Glutamatergic neuron (in vitro differentiated cells): ENCODE data around the gene MAPKBP1. TPM values are rescaled to one million over a fixed set of nuclear protein-coding genes. Genes with fewer than 3 reads are reported as not detected.

Experiments used
- DNase-seq: peaks from one replicate; pipeline ENCODE4 v3.0.0; 2022
- H3K27ac Mint-ChIP-seq: one replicate; pipeline ENCODE4 v1.8.0; 2020; ENCODE audit warnings: mild to moderate bottlenecking, mixed read lengths, inconsistent platforms; ENCODE audit not compliant: unreplicated experiment
- H3K27me3 Mint-ChIP-seq: one replicate; pipeline ENCODE4 v1.8.0; 2020; ENCODE audit warnings: mild to moderate bottlenecking, moderate library complexity, mixed read lengths, inconsistent platforms; ENCODE audit not compliant: unreplicated experiment
- H3K36me3 Mint-ChIP-seq: one replicate; pipeline ENCODE4 v1.8.0; 2020; ENCODE audit warnings: mild to moderate bottlenecking, mixed read lengths, inconsistent platforms; ENCODE audit not compliant: unreplicated experiment
- H3K4me1 Mint-ChIP-seq: one replicate; pipeline ENCODE4 v1.8.0; 2020; ENCODE audit warnings: mild to moderate bottlenecking, low read depth, mixed read lengths, inconsistent platforms; ENCODE audit not compliant: unreplicated experiment
- H3K4me3 Mint-ChIP-seq: one replicate; pipeline ENCODE4 v1.8.0; 2020; ENCODE audit warnings: mild to moderate bottlenecking, mixed read lengths, inconsistent platforms; ENCODE audit not compliant: unreplicated experiment
- H3K9me3 Mint-ChIP-seq: one replicate; pipeline ENCODE4 v1.8.0; 2020; ENCODE audit warnings: mild to moderate bottlenecking, moderate library complexity, mixed read lengths, inconsistent platforms; ENCODE audit not compliant: unreplicated experiment
- CTCF ChIP-seq: fragments of 200-600 bp; sonication (generic); IDR thresholded peaks from one replicate; pipeline ENCODE4 v1.5.0; 2021; ENCODE audit not compliant: partially characterized antibody, unreplicated experiment
- total RNA-seq: library from RNA; stranded (reverse); fragmentation: NEBNext Ultra II Directional; extraction: Animal tissue kit (Norgen Biotek cat#: 25700); gene quantifications from one replicate; pipeline ENCODE4 v1.2.1, GENCODE V29; 2021; ENCODE audit not compliant: unreplicated experiment

Gene MAPKBP1
- total RNA-seq, 1 donor from 2014 or later = 45.7 TPM

DNA sequence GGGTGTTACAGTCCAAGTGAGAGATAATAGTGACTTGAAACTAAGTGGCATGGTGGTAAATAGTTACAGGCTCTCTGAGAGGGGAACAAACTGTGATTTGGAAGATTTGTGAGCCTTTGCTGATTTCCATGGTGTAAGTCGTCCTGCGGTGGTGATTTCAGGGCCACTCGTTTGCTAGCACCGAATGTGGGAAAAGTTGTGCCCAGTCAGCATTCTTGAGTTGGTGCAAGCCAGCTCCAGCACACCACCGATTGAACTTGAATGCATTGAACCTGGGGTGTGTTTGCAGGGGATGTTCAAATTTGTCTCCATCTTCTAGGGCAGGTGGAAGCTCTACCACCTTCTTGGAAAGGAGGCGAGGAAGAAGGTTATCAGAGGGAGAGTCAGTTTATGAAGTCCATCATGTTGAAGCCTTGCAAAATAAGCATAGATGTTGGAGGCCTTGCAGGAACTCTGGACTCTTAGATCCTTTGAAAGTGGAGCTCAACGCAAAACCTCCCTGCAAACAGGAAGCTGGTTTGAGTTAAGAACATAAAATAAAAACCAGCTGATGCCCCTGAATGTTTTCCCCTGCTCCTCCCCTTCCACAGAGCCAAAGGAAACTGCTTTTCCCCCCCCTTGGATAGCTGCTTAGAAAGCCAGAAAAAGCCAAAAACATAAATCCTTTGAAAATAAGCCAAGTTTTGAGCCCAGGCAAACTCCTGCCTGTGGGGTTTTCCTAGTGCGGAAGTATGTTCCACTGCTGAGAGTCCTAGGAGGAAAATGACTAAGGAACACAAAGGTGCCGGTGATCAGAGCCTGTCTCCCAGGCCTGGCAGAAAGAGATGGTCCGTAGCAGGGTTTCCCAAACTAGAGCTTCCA lies 21.9 kb downstream of the MAPKBP1 start:
- Mint-ChIP-seq H3K27me3 (peaks cover 2% of the 10 kb centered on the region), H3K9me3 (no peaks in the 10 kb centered on the region), H3K36me3 (no peaks in the 10 kb centered on the region), H3K27ac (no peak overlapping the region), H3K4me3 (no peak overlapping the region), H3K4me1 (peaks cover 14% of the 10 kb centered on the region)
- no peak for TF ChIP-seq CTCF
- no peak for DNase-seq

DNA sequence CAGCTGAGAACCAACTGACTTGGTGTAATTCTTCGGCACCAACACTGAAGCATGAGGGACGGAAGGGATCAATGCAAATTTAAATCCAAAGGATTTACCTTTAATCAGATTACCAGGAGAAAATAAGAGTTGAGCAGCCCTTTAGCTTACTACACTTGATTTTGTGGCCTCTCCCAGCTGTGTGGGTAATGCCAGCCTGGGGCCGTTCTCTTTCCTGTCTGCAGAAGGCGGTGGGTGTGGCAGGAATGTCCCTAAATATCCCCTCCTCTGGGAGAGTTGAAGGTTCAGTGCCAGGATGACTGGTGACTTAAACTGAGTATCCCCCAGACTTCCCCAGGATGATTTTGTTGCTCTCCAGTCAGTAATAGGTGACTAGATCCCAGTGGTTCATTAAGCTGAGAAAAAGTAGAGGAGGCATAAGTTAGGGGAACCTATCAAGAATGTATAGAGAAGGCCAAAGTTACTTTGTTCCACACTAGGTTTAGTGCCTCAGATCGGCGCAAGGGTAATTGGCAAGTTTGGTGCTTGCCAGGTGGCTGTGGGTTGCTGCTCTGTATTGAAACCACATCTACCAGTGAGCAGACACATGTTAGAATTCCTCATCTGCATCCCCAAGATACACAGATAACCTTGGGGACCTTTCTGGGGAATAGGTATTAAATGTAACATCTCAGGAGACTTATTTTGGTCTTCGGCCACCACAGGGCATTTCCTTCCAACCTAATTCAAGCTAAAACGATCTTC lies 23.1 kb downstream of the MAPKBP1 start:
- H3K27ac Mint-ChIP-seq = no peak overlapping the region
- H3K27me3 Mint-ChIP-seq = peaks cover 2% of the 10 kb centered on the region
- TF ChIP-seq CTCF = no peak
- no peaks in the 10 kb centered on the region for H3K36me3 Mint-ChIP-seq
- no peaks in the 10 kb centered on the region for H3K9me3 Mint-ChIP-seq
- H3K4me1 Mint-ChIP-seq = peaks cover 5% of the 10 kb centered on the region
- no peak overlapping the region for H3K4me3 Mint-ChIP-seq
- no peak for DNase-seq

DNA sequence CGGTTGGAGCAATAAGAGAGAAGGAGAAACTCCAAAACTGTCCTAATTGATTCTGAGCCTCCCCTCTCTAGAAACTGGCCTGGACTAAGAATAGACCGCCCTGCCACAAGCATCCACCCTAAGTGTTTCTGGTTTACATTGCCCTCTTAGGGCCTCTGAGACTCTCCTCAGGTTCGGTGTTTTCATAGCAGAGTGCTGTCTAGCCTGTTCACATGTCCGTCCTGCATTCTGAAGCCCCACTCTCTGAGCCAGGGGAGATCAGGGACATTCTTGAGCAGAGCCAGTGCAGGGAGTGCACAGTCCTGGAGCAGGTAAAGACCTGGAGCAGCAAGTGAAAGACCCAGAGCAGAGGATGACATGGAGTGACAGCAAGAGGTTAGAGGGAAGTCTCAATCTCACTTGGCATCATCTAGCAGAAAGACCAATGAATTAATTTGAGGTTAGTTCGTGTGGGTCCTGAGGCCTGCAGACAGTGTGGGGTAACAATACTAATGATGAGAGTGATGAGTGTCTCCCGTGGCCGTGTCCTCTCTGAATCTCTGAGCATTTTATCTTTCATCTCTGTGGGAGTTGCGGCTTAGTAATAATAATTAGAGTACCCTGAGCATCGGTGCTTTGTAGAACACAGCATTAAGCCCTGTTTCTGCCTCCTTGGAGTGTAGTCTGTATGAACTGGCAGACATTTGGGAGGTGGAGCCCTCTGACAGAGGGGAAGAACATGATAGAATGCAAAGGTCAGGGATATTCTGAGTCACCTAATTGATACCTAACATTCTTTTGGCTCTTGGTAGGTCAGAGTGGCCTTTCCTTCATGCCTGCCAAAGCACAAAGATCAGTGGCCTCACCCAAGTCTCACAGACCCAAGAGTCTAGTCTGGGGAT lies 24.6 kb downstream of the MAPKBP1 start:
- Mint-ChIP-seq H3K9me3 (no peaks in the 10 kb centered on the region), H3K4me1 (peaks cover 3% of the 10 kb centered on the region), H3K4me3 (no peak overlapping the region), H3K36me3 (no peaks in the 10 kb centered on the region), H3K27me3 (peaks cover 2% of the 10 kb centered on the region), H3K27ac (no peak overlapping the region)
- TF ChIP-seq CTCF = no peak
- DNase-seq = no peak

DNA sequence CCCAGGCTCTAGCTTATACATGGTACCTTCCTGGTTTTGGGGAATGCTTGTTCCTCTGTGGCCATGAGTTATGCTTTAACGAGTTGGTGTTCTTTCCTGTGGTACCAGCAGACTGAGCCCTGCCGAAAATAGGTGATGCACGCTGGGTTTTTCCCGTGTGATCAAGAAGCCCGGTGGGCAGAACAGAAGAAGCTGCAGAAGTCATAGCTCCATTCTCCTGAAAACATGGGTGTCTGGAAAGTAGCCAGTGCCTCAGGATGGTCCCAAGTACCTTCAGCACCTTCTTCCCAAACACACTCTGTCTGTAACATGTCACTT lies 25.2 kb downstream of the MAPKBP1 start:
- H3K36me3 Mint-ChIP-seq = no peaks in the 10 kb centered on the region
- H3K4me3 Mint-ChIP-seq = no peak overlapping the region
- H3K27ac Mint-ChIP-seq = no peak overlapping the region
- TF ChIP-seq CTCF = no peak
- H3K9me3 Mint-ChIP-seq = no peaks in the 10 kb centered on the region
- peaks cover 3% of the 10 kb centered on the region for H3K4me1 Mint-ChIP-seq
- no peak for DNase-seq
- H3K27me3 Mint-ChIP-seq = peaks cover 2% of the 10 kb centered on the region
